SIG-M5 (cell line): Measurements from ENCODE around the gene CNTN4.

ENCODE experiments used
- DNase-seq: peaks from one replicate; lab custom pipeline; 2025; lab: John Stamatoyannopoulos, UW

Gene CNTN4

DNA sequence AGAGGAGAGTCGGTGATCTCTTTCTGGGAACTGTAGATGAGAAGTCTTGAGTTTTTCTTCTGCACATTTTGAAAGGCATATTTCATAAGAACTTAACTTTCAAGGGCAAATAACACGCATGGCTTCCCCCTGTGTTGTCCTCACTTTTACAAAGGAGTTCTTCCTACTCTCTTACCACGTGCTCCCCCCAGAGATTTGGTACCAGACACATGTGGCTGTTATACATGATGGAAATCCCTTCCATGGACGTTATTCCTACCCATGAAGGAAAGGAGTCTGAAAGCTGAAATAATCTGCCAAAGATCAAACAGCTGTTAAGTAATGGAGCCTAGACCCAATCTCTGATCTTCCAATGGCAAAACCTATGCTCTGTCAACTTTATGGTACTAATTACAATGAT is 1007.1 kb downstream of the CNTN4 start:
- no peak for DNase-seq

DNA sequence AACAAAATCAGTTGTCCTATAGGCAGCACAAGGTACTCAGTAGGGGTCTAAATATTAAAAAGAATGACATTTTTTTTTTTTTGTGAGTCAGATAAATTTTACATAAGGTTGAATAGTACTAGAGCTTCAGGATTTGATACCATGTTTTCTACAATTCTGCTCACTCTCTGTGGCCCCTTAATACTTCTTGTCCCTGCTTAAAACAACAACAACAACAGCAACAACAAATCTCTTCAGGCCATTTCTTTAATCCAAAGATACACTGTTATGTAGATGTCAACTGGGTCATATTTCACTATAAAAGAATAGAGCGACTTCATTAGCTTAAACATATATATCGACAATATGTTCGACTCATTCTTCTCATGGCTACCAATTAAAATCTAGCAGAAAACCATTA is 1008.5 kb downstream of the CNTN4 start:
- no peak for DNase-seq
